Renal pelvis (tissue), 4 donors: ENCODE data around the gene HTRA2. TPM values are rescaled to one million over a fixed set of nuclear protein-coding genes. Genes with fewer than 3 reads are reported as not detected.
A peak's percentile ranks its signal among the peaks of the same experiment; 100 is the strongest.

Experiments used
- DNase-seq: peaks from one replicate; pipeline ENCODE4 v3.0.0-alpha.2; 2013
- polyA plus RNA-seq, 3 donors: library from polyadenylated mRNA; unstranded; fragments of 120-200 nt; gene quantifications; one replicate each; pipeline ENCODE4 v1.2.1, GENCODE V29; 2013; ENCODE audit not compliant: insufficient read length in 3 of 3

The HTRA2 gene
- polyA plus RNA-seq, 3 donors, result 34.8 to 37.9 (median 37.0) TPM

- no peak for DNase-seq
These were observed 5.8 kb downstream of the HTRA2 start for GRCh38 chr2:74535440-74535965.

DNA sequence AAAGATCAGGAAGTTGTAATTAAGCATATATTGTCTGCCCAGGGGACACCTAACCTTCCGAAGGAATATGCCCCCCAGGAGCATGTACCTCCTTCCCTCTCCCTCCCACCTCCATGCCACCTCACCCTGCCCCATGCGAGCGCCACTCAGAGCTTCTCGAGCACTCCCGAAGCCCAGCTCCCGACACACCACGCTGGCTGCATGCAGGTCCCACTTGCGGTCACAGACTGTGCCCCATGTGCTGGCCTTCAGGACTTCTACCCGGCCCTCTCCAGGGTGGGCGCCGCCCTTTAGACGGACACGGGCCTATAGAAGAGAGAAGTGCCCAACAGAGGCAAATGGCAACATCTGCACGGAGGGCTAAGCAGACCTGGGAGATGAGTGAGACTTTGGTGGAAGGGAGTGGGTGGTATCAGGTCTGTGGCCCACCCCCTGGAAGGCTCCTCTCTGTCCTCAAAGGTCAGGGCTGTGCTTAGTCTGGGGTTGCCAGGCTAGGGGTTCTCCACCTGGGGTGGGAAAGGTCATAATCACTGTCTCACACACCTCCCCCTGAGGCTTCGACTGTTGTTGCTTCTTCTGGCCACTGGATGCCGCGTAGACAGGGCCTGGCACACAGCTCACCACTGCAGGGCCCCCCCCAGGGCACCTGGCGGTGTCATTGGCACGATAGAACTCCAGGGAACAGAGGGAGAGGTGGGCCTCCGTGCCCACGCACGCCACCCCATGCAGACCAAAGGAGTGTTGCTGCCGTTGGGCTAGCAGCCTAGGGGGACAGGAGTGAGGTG lies 6.6 kb downstream of the HTRA2 start:
- DNase-seq, result no peak

DNA sequence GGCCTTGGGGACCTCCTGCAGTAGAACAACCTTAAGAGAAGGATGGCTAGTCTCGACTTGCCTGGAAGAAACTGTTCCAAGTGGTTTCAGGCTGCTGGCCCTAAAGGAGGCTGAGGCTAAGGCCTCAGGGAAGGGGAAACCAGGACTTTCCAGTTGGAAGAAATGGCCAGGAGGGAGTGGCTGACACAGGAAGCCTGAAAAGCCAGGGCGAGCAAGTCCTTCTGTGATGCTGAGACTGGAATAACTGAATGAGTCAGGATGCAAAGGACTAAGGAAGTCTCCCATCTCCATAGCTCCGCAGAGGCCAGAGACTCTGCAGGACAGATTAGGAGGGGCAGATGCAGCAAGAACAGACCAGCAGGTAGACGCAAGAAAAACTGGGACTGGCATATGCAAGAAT lies 7.4 kb downstream of the HTRA2 start:
- DNase-seq, result no peak

DNA sequence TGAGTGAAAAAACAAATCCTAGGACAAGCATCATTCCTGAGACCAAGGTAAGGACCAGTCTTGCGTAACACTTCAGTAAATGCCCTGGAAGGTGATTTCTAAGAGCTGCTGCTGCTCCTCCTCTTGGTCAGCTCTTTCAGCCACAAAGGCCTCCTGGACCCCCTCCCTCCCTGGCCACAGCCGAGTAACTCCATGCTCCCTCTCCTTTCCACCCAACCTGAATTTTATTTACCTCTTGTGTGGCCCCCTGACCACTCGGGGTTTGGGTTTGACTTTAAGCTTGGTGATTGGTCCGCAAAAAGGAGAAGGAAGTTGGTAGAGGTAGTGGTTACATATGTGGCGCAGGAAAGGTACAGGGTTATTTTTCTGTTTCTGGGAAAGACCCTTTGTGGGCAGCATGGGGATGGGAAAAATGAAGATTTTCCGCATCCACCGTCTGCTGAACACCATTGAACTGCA lies 9.2 kb downstream of the HTRA2 start:
- no peak for DNase-seq

- DNase-seq, result no peak
These were observed 10.6 kb downstream of the HTRA2 start for GRCh38 chr2:74540291-74540690.

DNA sequence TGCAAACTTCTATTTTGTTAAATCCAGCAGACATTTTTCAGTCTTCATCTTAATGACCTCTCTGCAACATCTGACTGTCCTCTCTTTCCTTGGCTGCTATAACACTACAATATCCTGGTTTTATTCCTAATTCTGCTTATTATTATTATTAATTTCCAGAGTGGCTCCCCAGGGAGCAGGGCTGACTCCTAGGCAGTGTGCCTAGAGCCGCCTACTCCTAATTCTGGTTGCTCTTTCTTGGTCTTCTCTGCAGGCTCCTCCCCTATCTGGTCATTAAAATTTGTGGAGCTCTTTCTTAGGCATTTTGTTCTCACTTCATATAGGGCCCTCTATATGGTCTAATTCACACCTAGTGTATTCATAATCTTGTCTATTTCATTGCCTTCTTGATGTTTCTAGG lies 13.2 kb downstream of the HTRA2 start:
- no peak for DNase-seq

GRCh38 chr2:74544634-74545033 lies 14.9 kb downstream of the HTRA2 start:
- DNase-seq, result no peak

DNA sequence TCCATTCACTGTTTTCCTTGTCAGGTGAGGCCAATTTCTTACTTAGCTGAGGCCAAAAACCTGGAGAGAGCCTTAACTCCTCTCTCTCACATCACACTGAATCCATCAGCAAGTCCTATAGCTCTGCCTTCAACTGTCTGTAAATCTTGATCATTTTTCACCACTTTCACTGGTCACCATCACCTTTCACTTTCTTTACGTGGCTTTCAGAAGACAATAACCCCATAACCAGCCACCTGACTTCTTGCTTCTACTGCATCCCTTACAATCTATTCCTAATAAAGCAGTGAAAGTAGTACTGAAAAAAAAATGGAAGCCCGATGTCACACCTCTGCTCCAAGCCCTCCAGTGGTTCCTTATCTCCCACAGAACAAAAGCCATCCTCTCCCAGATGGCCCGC lies 16.3 kb downstream of the HTRA2 start:
- no peak for DNase-seq

- peak; percentile 22 for DNase-seq
These were observed 18.7 kb downstream of the HTRA2 start for GRCh38 chr2:74548285-74548899.

DNA sequence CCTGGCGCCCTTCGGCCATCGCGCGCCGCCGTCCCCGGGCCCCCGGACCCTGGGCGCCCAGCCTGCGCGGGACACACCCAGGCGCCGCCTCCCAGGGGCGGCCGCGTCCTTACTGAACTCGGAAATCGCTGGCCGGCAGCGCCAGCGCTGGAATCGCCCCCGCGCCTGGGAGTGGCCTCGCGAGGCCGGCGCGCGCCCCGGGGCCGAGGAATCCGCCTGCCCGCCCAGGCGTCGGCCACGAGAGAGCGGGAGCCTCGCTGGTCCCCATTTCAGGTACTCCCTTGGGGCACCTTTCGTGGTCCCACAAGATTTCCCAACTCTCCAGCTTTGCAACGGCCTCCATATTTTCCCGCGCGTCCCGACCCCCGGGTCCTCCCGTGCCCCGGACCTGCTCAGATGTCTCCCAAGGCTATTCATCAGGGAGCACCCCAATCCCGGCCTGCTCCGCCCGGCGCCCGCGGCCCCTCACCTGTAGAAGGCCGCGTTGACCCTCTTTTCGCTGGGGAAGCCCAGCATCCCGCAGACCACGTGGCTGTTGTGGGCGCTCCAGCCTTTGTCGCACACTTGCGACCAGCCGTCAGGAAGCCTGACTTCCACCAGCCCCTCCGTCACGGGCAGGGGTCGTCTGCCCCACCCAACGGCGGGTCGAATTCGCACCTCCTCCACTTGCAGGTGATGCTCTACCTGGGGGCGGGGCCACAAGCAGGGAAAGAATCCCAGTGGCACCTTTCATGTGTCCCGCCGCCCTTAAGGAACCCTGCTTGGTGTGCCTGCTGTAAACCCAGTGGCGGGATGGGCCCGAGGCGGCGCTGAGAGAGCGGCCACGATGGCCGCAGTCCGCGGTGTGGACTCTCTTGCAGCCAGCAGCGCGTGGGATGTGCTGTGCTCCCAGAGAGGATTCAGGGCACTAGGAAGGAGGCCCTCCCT lies 19.4 kb downstream of the HTRA2 start:
- DNase-seq, result peak; percentile 54

GRCh38 chr2:74550231-74550630 lies 20.5 kb downstream of the HTRA2 start:
- no peak for DNase-seq

GRCh38 chr2:74551530-74551929 lies 21.8 kb downstream of the HTRA2 start:
- no peak for DNase-seq

DNA sequence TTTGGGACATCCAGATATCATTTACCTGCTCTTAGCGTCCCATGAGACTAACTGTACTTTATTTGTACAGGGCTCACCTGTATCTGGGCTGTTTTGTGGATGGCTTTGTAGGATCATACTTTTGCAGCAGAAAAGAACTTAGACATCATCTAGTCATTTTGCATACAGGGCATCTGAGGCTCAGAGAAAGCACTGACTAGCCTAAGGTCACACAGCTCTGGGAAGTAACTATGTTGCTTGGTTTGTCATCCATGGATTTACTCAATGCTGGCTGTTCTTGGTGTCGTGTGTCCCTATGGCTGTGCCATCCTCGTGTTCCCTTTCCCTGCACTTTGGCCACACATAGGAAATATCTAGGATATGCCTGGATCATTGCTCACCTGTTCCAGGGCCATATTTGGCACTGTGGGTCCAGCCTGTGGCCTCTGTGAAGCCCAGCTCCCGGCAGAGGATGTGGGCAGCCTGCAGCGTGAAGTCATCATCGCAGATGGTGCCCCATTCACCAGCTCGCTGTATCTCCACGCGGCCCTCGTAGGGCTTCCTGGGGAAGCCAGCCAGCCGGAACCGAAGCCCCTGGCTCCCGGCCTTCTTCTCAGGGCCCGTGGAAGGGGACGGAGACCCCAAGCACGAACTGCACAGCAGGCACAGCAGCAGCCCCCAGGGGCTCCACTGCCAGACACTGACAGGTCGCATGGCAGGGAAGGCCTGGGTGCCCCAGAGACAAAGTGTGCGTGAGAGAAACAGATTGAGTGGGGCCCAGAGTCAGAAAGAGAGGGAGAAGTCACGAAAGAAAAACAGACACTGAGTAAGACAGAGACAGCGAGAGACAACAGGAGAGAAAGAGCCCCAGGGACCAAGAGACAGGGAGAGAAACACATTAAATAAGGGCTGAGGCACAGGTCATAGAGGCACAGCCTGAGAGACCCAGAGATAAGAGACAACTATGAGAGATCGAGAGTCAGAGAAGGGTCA lies 22.5 kb downstream of the HTRA2 start:
- no peak for DNase-seq

- no peak for DNase-seq
These were observed 23.4 kb downstream of the HTRA2 start for GRCh38 chr2:74552914-74553811.

DNA sequence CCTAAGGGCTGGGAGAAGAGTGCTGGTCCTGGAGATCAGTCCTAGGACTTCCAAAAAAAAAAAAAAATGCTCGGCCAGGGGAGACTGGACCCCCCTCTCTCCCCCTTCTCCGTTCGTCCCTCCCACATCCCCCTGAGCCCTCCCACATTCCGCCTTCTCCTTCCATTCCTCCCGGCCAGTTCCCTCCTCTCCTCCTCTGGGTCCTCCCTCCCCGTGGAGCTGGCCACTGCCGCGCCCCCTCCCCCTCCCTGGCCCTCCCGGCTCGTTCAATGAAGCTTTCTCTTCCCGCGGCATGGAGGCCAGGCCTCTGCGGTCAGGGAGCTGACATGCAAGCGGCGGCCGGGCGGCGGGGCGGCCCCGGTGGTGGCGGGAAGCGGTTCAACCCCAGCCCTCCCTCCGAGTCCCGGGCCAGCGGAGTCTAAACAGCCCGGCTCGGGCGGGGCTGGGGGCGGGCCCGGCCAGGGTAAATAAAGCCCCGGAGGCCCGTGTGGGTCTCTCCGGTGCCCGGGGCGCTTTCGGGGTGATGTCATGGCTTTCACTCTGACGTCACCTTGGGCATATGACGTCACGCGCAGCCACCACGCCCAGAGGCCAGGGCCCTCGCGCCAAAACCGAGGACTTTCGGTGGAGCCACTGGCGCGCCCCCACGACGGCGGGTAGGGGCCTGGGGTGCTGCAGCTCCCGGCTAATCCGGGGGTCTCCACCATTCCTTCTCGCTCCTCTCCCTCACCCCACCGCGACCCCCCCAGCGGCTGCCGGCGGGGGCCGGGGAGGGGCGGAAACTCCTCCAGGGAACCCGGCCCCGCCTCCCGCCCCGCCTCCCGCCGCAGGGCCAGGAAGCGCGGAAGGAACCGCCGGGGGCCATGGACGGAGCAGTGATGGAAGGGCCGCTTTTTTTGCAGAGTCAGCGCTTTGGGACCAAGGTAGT lies 24.4 kb downstream of the HTRA2 start, which contains the start of the genes DOK1 and LOXL3:
Gene DOK1 (plus strand): TSS at position 829 of the 928 bp plus-strand sequence. CDS start 35 bp downstream, at position 864.
Gene LOXL3 (minus strand): TSS at position 51 of the 928 bp plus-strand sequence. CDS start 1,308 bp downstream, outside the sequence.
- peak; percentile 93 for DNase-seq

DNA sequence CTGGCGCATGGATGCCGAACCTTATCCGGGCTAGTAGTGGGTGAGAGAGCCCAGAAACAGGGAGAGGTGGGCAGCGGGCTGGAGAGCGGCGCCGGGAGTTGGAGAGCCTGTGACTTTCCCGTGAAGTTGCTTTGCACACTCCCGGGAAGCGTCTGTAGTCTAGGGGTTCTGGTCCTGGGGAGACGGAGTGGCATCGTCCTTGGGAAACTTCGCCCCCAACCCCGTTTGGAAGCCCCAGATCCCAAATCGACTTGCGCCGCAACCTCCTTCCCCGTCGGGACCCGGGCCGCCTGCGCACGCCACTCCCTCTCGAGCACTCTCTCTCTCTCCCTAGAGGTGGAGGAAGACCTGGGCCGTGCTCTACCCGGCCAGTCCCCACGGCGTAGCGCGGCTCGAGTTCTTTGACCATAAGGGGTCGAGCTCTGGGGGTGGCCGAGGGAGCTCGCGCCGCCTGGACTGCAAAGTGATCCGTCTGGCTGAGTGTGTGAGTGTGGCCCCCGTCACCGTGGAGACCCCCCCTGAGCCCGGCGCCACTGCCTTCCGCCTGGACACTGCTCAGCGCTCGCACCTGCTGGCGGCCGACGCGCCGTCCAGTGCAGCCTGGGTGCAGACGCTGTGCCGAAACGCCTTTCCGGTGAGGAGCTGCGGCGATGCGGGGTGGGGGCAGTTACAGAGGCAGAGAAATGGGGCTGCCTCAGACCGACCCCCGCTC lies 25.2 kb downstream of the HTRA2 start:
- no peak for DNase-seq

GRCh38 chr2:74555610-74556103 lies 25.9 kb downstream of the HTRA2 start:
- no peak for DNase-seq
